Daoy (cell line): Measurements from ENCODE around the gene C7. TPM values are rescaled to one million over a fixed set of nuclear protein-coding genes. Genes with fewer than 3 reads are reported as not detected.

Experiments
- DNase-seq: peaks from one replicate; pipeline ENCODE4 v3.0.0-alpha.2; 2015; ENCODE audit warnings: low read depth
- total RNA-seq: library from RNA; depleted of rRNA; stranded (reverse); fragments of >200 nt; shearing (Covaris generic); gene quantifications from 2 replicates; pipeline ENCODE4 v1.2.3, GENCODE V29; 2014

Gene C7
- total RNA-seq, 1 experiment from 2014 or later = 1.0 TPM

GRCh38 chr5:40916226-40916625 lies 6.9 kb downstream of the C7 start:
- no peak for DNase-seq

GRCh38 chr5:40928886-40929448 lies 19.7 kb downstream of the C7 start:
- DNase-seq = no peak

- no peak for DNase-seq
Measured at GRCh38 chr5:40932766-40933165, 23.5 kb downstream of the C7 start.

- DNase-seq = no peak
Measured at GRCh38 chr5:40937075-40937474, 27.8 kb downstream of the C7 start.

- DNase-seq = no peak
Measured at GRCh38 chr5:40939753-40940152, 30.5 kb downstream of the C7 start.

- DNase-seq = no peak
Measured at GRCh38 chr5:40945111-40945510, 35.8 kb downstream of the C7 start.

GRCh38 chr5:40955313-40955712 lies 46.0 kb downstream of the C7 start:
- DNase-seq = no peak

GRCh38 chr5:40957048-40957447 lies 47.8 kb downstream of the C7 start:
- DNase-seq = no peak

GRCh38 chr5:40958811-40959210 lies 49.5 kb downstream of the C7 start:
- DNase-seq = peak; percentile 6

GRCh38 chr5:40960037-40960436 lies 50.7 kb downstream of the C7 start:
- no peak for DNase-seq

GRCh38 chr5:40962207-40962955 lies 53.1 kb downstream of the C7 start:
- no peak for DNase-seq

- DNase-seq = no peak
Measured at GRCh38 chr5:40972434-40972833, 63.1 kb downstream of the C7 start.

GRCh38 chr5:40973364-40974004 lies 64.2 kb downstream of the C7 start:
- DNase-seq = no peak

GRCh38 chr5:40976041-40976440 lies 66.7 kb downstream of the C7 start:
- DNase-seq = no peak

- no peak for DNase-seq
Measured at GRCh38 chr5:40976836-40977235, 67.5 kb downstream of the C7 start.

GRCh38 chr5:40981420-40981819 lies 72.1 kb downstream of the C7 start:
- DNase-seq = no peak

- DNase-seq = no peak
Measured at GRCh38 chr5:40983781-40984180, 74.5 kb downstream of the C7 start.

GRCh38 chr5:40984884-40985283 lies 75.6 kb downstream of the C7 start:
- DNase-seq = peak; percentile 6

GRCh38 chr5:40985501-40985900 lies 76.2 kb downstream of the C7 start:
- no peak for DNase-seq

GRCh38 chr5:40986666-40987065 lies 77.4 kb downstream of the C7 start:
- DNase-seq = no peak

- no peak for DNase-seq
Measured at GRCh38 chr5:40987349-40987748, 78.1 kb downstream of the C7 start.

GRCh38 chr5:40988746-40989510 lies 79.6 kb downstream of the C7 start:
- DNase-seq = peak; percentile 4
